Natural killer cell (primary cell): ENCODE results near the gene RHOB. TPM values are rescaled to one million over a fixed set of nuclear protein-coding genes. Genes with fewer than 3 reads are reported as not detected.

Experiments
- ATAC-seq, 3 donors: fragments of 150-1000 bp in 2 of 3; fragments of 200-7000 bp in 1 of 3; cut with Tn5 transposase; 1 replicate in 1 of 3; 2 replicates in 2 of 3; pipeline ENCODE4 v1.10.0; 2021; ENCODE audit warnings: mild to moderate bottlenecking in 2 of 3, moderate library complexity in 2 of 3
- DNase-seq, 2 donors: peaks; one replicate each; pipeline versions ENCODE4 v3.0.0 to v3.0.0-alpha.2; 2013 to 2021; ENCODE audit warnings: mixed read lengths in 1 of 2
- H3K27ac ChIP-seq: one replicate; pipeline ENCODE4 v1.5.1; 2013; ENCODE audit warnings: mild to moderate bottlenecking, low read length
- H3K27me3 ChIP-seq: one replicate; pipeline ENCODE4 v1.6.1; 2013; ENCODE audit warnings: low read length; ENCODE audit not compliant: control insufficient read depth, insufficient read depth
- H3K36me3 ChIP-seq: one replicate; pipeline ENCODE4 v1.6.1; 2013; ENCODE audit warnings: low read length; ENCODE audit not compliant: control insufficient read depth, insufficient read depth
- H3K4me1 ChIP-seq: one replicate; pipeline ENCODE4 v1.6.1; 2013; ENCODE audit warnings: low read length; ENCODE audit not compliant: control insufficient read depth, insufficient read depth
- H3K4me3 ChIP-seq: one replicate; pipeline ENCODE4 v1.5.1; 2013; ENCODE audit warnings: low read length
- H3K9me3 ChIP-seq: one replicate; pipeline ENCODE4 v1.6.1; 2013; ENCODE audit warnings: low read length; ENCODE audit not compliant: control insufficient read depth, insufficient read depth
- H3K27ac Mint-ChIP-seq, 2 donors: one replicate each; pipeline ENCODE4 v1.8.0; 2022; ENCODE audit warnings: mild to moderate bottlenecking in 2 of 2, mixed read lengths in 2 of 2, moderate library complexity in 1 of 2
- H3K27me3 Mint-ChIP-seq, 2 donors: one replicate each; pipeline ENCODE4 v1.8.0; 2022; ENCODE audit warnings: low read depth in 2 of 2, mixed read lengths in 2 of 2
- H3K36me3 Mint-ChIP-seq: one replicate; pipeline ENCODE4 v1.8.0; 2022; ENCODE audit warnings: mixed read lengths
- H3K4me1 Mint-ChIP-seq, 2 donors: one replicate each; pipeline ENCODE4 v1.8.0; 2022; ENCODE audit warnings: mixed read lengths in 2 of 2
- H3K4me3 Mint-ChIP-seq: one replicate; pipeline ENCODE4 v1.8.0; 2022; ENCODE audit warnings: mild to moderate bottlenecking, moderate library complexity, mixed read lengths
- H3K9me3 Mint-ChIP-seq, 2 donors: one replicate each; pipeline ENCODE4 v1.8.0; 2022; ENCODE audit warnings: mixed read lengths in 2 of 2
- WGBS: methylation state at CpG from one replicate; pipeline ENCODE4 v1.1.7; 2013; ENCODE audit warnings: missing lambda C conversion rate; ENCODE audit not compliant: insufficient coverage; 5-methylcytosine and 5-hydroxymethylcytosine counted together
- intact Hi-C: fragments of 100-400 bp; cut with micrococcal nuclease; formaldehyde crosslinking; loops from one replicate; pipeline ENCODE4 v1.14.2; 2022
- total RNA-seq, 4 donors: library from RNA; stranded (reverse); fragments of 120-200 nt in 1 of 4; gene quantifications; one replicate each; pipeline versions ENCODE4 v1.2.3 to v1.2.4, GENCODE V29; 2013 to 2022
- TF ChIP-seq, protein P1 (sequence below): fragments of 200-600 bp; IDR thresholded peaks from one replicate; pipeline ENCODE4 v1.8.0; 2022; ENCODE audit warnings: antibody characterized with exemption

Gene RHOB
- total RNA-seq, 3 donors from 2014 or later (not counting 1 experiment from before 2014, with no cell fraction given): 50.8 to 222 (median 64.7) TPM

GRCh38 chr2:20403774-20404312, 43.0 kb upstream of the RHOB start:
- peaks cover 1 to 4% of the 10 kb centered on the region in 2 donors for H3K9me3 Mint-ChIP-seq

GRCh38 chr2:20404950-20405349, 41.9 kb upstream of the RHOB start:
- Histone ChIP-seq H3K9me3 (peaks cover 2% of the 10 kb centered on the region), H3K27ac (no peak overlapping the region), H3K27me3 (no peaks in the 10 kb centered on the region), H3K4me3 (no peak overlapping the region), H3K36me3 (no peaks in the 10 kb centered on the region), H3K4me1 (no peaks in the 10 kb centered on the region)
- DNase-seq (no peak), ATAC-seq (no peak)
- H3K27ac Mint-ChIP-seq: no peak overlapping the region
- WGBS: 89% methylated on average over 1 of the region's 2 CpGs
- no peaks in the 10 kb centered on the region for H3K4me1 Mint-ChIP-seq
- H3K4me3 Mint-ChIP-seq: no peak overlapping the region
- peaks cover 0 to 6% of the 10 kb centered on the region in 2 donors for H3K27me3 Mint-ChIP-seq
- peaks cover 2 to 14% of the 10 kb centered on the region in 2 donors for H3K9me3 Mint-ChIP-seq
- TF ChIP-seq, protein P1, sequence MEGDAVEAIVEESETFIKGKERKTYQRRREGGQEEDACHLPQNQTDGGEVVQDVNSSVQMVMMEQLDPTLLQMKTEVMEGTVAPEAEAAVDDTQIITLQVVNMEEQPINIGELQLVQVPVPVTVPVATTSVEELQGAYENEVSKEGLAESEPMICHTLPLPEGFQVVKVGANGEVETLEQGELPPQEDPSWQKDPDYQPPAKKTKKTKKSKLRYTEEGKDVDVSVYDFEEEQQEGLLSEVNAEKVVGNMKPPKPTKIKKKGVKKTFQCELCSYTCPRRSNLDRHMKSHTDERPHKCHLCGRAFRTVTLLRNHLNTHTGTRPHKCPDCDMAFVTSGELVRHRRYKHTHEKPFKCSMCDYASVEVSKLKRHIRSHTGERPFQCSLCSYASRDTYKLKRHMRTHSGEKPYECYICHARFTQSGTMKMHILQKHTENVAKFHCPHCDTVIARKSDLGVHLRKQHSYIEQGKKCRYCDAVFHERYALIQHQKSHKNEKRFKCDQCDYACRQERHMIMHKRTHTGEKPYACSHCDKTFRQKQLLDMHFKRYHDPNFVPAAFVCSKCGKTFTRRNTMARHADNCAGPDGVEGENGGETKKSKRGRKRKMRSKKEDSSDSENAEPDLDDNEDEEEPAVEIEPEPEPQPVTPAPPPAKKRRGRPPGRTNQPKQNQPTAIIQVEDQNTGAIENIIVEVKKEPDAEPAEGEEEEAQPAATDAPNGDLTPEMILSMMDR: no peak
- intact Hi-C loops: no loop called here
- peaks cover 15% of the 10 kb centered on the region for H3K36me3 Mint-ChIP-seq

More at GRCh38 chr2:20403774-20404312, 43.0 kb upstream of the RHOB start:
- H3K4me3 Mint-ChIP-seq: no peak overlapping the region
- Histone ChIP-seq H3K9me3 (no peaks in the 10 kb centered on the region), H3K27ac (no peak overlapping the region), H3K4me1 (no peaks in the 10 kb centered on the region), H3K27me3 (no peaks in the 10 kb centered on the region), H3K4me3 (no peak overlapping the region), H3K36me3 (no peaks in the 10 kb centered on the region)
- H3K4me1 Mint-ChIP-seq: no peaks in the 10 kb centered on the region
- no peak overlapping the region for H3K27ac Mint-ChIP-seq
- no peak for ATAC-seq
- intact Hi-C loops: no loop called here
- 79% methylated on average over 5 of the region's 5 CpGs for WGBS
- peaks cover 4% of the 10 kb centered on the region for H3K36me3 Mint-ChIP-seq
- peaks cover 0 to 3% of the 10 kb centered on the region in 2 donors for H3K27me3 Mint-ChIP-seq
- no peak for DNase-seq
- TF ChIP-seq, protein P1: no peak

DNA sequence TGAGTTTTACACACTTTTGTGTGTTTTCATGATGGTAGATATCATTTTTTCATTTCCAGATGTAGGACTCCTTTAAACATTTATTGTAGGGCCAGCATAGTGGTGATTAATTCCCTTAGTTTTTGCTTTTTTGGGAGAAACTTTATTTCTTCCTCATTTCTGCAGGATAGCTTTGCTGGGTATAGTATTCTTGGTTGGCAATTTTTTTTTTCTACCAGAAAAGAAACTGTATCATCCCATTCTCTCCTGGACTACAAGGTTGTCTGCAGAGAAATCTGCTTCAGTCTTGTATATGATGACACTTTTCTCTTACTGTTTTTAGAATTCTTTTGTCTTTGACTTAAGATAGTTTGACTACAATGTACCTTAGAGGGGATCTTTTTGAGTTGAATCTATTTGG, 37.8 kb upstream of the RHOB start:
- TF ChIP-seq, protein P1: no peak
- peaks cover 5 to 7% of the 10 kb centered on the region in 2 donors for H3K4me1 Mint-ChIP-seq
- DNase-seq (no peak), ATAC-seq (no peak)
- no peaks in the 10 kb centered on the region for H3K27me3 ChIP-seq
- peaks cover 18% of the 10 kb centered on the region for H3K36me3 Mint-ChIP-seq
- H3K9me3 ChIP-seq: peaks cover 7% of the 10 kb centered on the region
- no peak overlapping the region for H3K4me3 Mint-ChIP-seq
- no peak overlapping the region for H3K27ac ChIP-seq
- H3K27ac Mint-ChIP-seq: no peak overlapping the region
- peaks cover 0 to 7% of the 10 kb centered on the region in 2 donors for H3K27me3 Mint-ChIP-seq
- no peaks in the 10 kb centered on the region for H3K36me3 ChIP-seq
- no peak overlapping the region for H3K4me3 ChIP-seq
- peaks cover 7% of the 10 kb centered on the region for H3K4me1 ChIP-seq
- intact Hi-C loops: no loop called here
- peaks cover 2 to 15% of the 10 kb centered on the region in 2 donors for H3K9me3 Mint-ChIP-seq
